H1 (cell line): Measurements from ENCODE around the gene HPS5. TPM values are rescaled to one million over a fixed set of nuclear protein-coding genes. Genes with fewer than 3 reads are reported as not detected.

Experiments
- CTCF ChIA-PET: fragments of 300-600 bp; sonication (Branson Sonifier 250); formaldehyde crosslinking; loops from one replicate; lab custom pipeline; 2021; ENCODE audit not compliant: partially characterized antibody; lab: Charles Lee
- POLR2A ChIA-PET: fragments of 300-600 bp; sonication (Branson Sonifier 250); formaldehyde crosslinking; loops from one replicate; lab custom pipeline; 2021; ENCODE audit warnings: inconsistent platforms; ENCODE audit not compliant: partially characterized antibody; lab: Charles Lee
- DNase-seq, 2 experiments: peaks; one replicate each; pipeline versions ENCODE4 v3.0.0 to v3.0.0-alpha.2; 2010 to 2022; ENCODE audit warnings: low spot score in 2 of 2, low read depth in 1 of 2, mixed read lengths in 1 of 2
- FAIRE-seq: peaks from 2 replicates; lab custom pipeline; 2011; peaks lifted over from hg19 to GRCh38; lab: Jason Lieb, UNC
- H2AFZ ChIP-seq: 2 replicates; pipeline ENCODE4 v1.8.1; 2012; ENCODE audit warnings: low read length, inconsistent platforms
- H2AK5ac ChIP-seq: 2 replicates; pipeline ENCODE4 v1.6.1; 2013; ENCODE audit warnings: low read depth, low read length
- H2BK120ac ChIP-seq: replicated peaks from 2 replicates; pipeline ENCODE3; 2013; ENCODE audit warnings: low read depth, low read length, inconsistent platforms
- H2BK12ac ChIP-seq: 2 replicates; pipeline ENCODE4 v1.6.1; 2013; ENCODE audit warnings: low read depth, low read length
- H2BK15ac ChIP-seq: 2 replicates; pipeline ENCODE4 v1.6.1; 2013; ENCODE audit warnings: low read length
- H2BK20ac ChIP-seq: 2 replicates; pipeline ENCODE4 v1.6.1; 2013; ENCODE audit warnings: low read length
- H2BK5ac ChIP-seq: 2 replicates; pipeline ENCODE4 v1.6.1; 2013; ENCODE audit warnings: low read depth, low read length
- H3K14ac ChIP-seq: 2 replicates; pipeline ENCODE4 v1.6.1; 2013; ENCODE audit warnings: inconsistent platforms; ENCODE audit not compliant: insufficient read length
- H3K18ac ChIP-seq: 2 replicates; pipeline ENCODE4 v1.6.1; 2013; ENCODE audit warnings: low read length; ENCODE audit errors: extremely low read depth
- H3K23ac ChIP-seq: 2 replicates; pipeline ENCODE4 v1.6.1; 2013; ENCODE audit warnings: inconsistent platforms; ENCODE audit not compliant: insufficient read length
- H3K23me2 ChIP-seq: 2 replicates; pipeline ENCODE4 v1.6.1; 2013; ENCODE audit warnings: low read depth, low read length
- H3K27ac ChIP-seq: 2 replicates; pipeline ENCODE4 v1.6.1; 2011; ENCODE audit warnings: low read depth, low read length, inconsistent platforms
- H3K27me3 ChIP-seq, 4 experiments: replicated peaks in 1 of 4; 1 replicate in 1 of 4; 2 replicates in 3 of 4; pipeline versions ENCODE4 v1.6.1 to v1.8.1; 2011 to 2013; ENCODE audit warnings: low read length in 3 of 4, mild to moderate bottlenecking in 3 of 4, inconsistent platforms in 2 of 4, mixed read lengths in 2 of 4, moderate library complexity in 1 of 4; ENCODE audit not compliant: control insufficient read depth in 3 of 4, insufficient read depth in 3 of 4; ENCODE audit errors: extremely low read depth in 1 of 4
- H3K36me3 ChIP-seq, 4 experiments: 2 replicates each; pipeline versions ENCODE4 v1.6.1 to v1.8.1; 2011 to 2013; ENCODE audit warnings: mild to moderate bottlenecking in 4 of 4, low read length in 3 of 4, moderate library complexity in 2 of 4, control low read depth in 1 of 4, inconsistent platforms in 1 of 4; ENCODE audit not compliant: insufficient read depth in 4 of 4, control insufficient read depth in 2 of 4
- H3K4ac ChIP-seq: replicated peaks from 2 replicates; pipeline ENCODE3; 2013; ENCODE audit warnings: low read length, low read depth, mixed read lengths, inconsistent platforms; ENCODE audit not compliant: insufficient read length
- H3K4me1 ChIP-seq, 4 experiments: replicated peaks in 1 of 4; 1 replicate in 1 of 4; 2 replicates in 3 of 4; pipeline versions ENCODE4 v1.6.1 to v1.8.1; 2011 to 2013; ENCODE audit warnings: low read length in 3 of 4, inconsistent platforms in 2 of 4, mixed read lengths in 1 of 4; ENCODE audit not compliant: insufficient read depth in 4 of 4, control insufficient read depth in 3 of 4
- H3K4me2 ChIP-seq, 2 experiments: 2 replicates each; pipeline versions ENCODE4 v1.6.1 to v1.8.1; 2011 to 2013; ENCODE audit warnings: low read depth in 2 of 2, low read length in 2 of 2, control low read depth in 1 of 2, inconsistent platforms in 1 of 2, mild to moderate bottlenecking in 1 of 2; ENCODE audit not compliant: insufficient read depth in 1 of 2
- H3K4me3 ChIP-seq, 4 experiments: fragments of 200-600, 300-600 bp in 1 of 4; sonication (generic), shearing (Covaris generic), sonication (Bioruptor Twin) in 1 of 4; 2 replicates each; pipeline versions ENCODE4 v1.5.1 to v1.8.1; 2011 to 2016; ENCODE audit warnings: low read length in 4 of 4, low read depth in 3 of 4, control low read depth in 2 of 4, inconsistent platforms in 2 of 4, mild to moderate bottlenecking in 2 of 4, mixed read lengths in 1 of 4, moderate library complexity in 1 of 4; ENCODE audit not compliant: insufficient read depth in 2 of 4; ENCODE audit errors: extremely low read depth in 1 of 4
- H3K56ac ChIP-seq: replicated peaks from 2 replicates; pipeline ENCODE3; 2013; ENCODE audit warnings: low read depth, mild to moderate bottlenecking, mixed read lengths, low read length, inconsistent platforms; ENCODE audit not compliant: insufficient read length
- H3K79me1 ChIP-seq: 2 replicates; pipeline ENCODE4 v1.6.1; 2013; ENCODE audit warnings: low read depth, low read length, control low read depth
- H3K79me2 ChIP-seq, 2 experiments: 2 replicates each; pipeline versions ENCODE4 v1.6.1 to v1.8.1; 2012 to 2013; ENCODE audit warnings: low read length in 2 of 2, mild to moderate bottlenecking in 2 of 2, inconsistent platforms in 1 of 2; ENCODE audit not compliant: insufficient read depth in 2 of 2, control insufficient read depth in 1 of 2
- H3K9ac ChIP-seq, 4 experiments: replicated peaks in 1 of 4; 1 replicate in 1 of 4; 2 replicates in 3 of 4; pipeline versions ENCODE4 v1.6.1 to v1.8.1; 2011 to 2013; ENCODE audit warnings: low read depth in 3 of 4, low read length in 3 of 4, control low read depth in 2 of 4, mild to moderate bottlenecking in 2 of 4, moderate library complexity in 2 of 4, inconsistent platforms in 1 of 4; ENCODE audit errors: extremely low read depth in 1 of 4
- H3K9me3 ChIP-seq, 2 experiments: 2 replicates each; pipeline versions ENCODE4 v1.6.1 to v1.8.1; 2012 to 2013; ENCODE audit warnings: mild to moderate bottlenecking in 2 of 2, moderate library complexity in 2 of 2, control low read depth in 1 of 2, inconsistent platforms in 1 of 2, low read depth in 1 of 2, low read length in 1 of 2, mixed read lengths in 1 of 2; ENCODE audit not compliant: insufficient read depth in 2 of 2
- H4K20me1 ChIP-seq, 2 experiments: replicated peaks in 1 of 2; 2 replicates each; pipeline versions ENCODE3 to v1.8.1; 2011 to 2013; ENCODE audit warnings: inconsistent platforms in 2 of 2, low read length in 2 of 2, mild to moderate bottlenecking in 1 of 2; ENCODE audit not compliant: insufficient read depth in 2 of 2, control insufficient read depth in 1 of 2
- H4K5ac ChIP-seq: 2 replicates; pipeline ENCODE4 v1.6.1; 2013; ENCODE audit warnings: low read length, low read depth, mixed read lengths, inconsistent platforms; ENCODE audit not compliant: insufficient read length
- H4K8ac ChIP-seq: 2 replicates; pipeline ENCODE4 v1.8.0; 2013; ENCODE audit warnings: mild to moderate bottlenecking, moderate library complexity, low read length, inconsistent platforms; ENCODE audit not compliant: insufficient read depth; ENCODE audit errors: extremely low read depth
- H4K91ac ChIP-seq: replicated peaks from 2 replicates; pipeline ENCODE3; 2013; ENCODE audit warnings: low read length, mixed read lengths, inconsistent platforms; ENCODE audit not compliant: insufficient read length
- BCL11A ChIP-seq, 2 experiments: IDR thresholded peaks; one replicate each; pipeline ENCODE4 v1.6.1; 2011; ENCODE audit warnings: low read depth in 2 of 2, low read length in 2 of 2, mild to moderate bottlenecking in 2 of 2
- KDM5A ChIP-seq: fragments of 200-600 bp; IDR thresholded peaks from 2 replicates; pipeline ENCODE4 v1.7.1; 2012; ENCODE audit warnings: mild to moderate bottlenecking, low read length, inconsistent platforms, mixed read lengths
- PHF8 ChIP-seq: fragments of 200-600 bp; sonication (generic); conservative IDR thresholded peaks from 2 replicates; pipeline ENCODE4 v1.7.1; 2012; ENCODE audit warnings: low read depth, mild to moderate bottlenecking, inconsistent platforms, low read length, moderate library complexity
- SUZ12 ChIP-seq: fragments of 200-600 bp; sonication (generic); IDR thresholded peaks from 2 replicates; pipeline ENCODE4 v1.6.1; 2012; ENCODE audit warnings: mild to moderate bottlenecking, inconsistent platforms, low read length, moderate library complexity, mixed read lengths
- TAF1 ChIP-seq: IDR thresholded peaks from 2 replicates; pipeline ENCODE4 v1.6.1; 2011; ENCODE audit warnings: mild to moderate bottlenecking, low read depth, low read length
- TEAD4 ChIP-seq: IDR thresholded peaks from 2 replicates; pipeline ENCODE4 v1.6.1; 2012; ENCODE audit warnings: low read depth, low read length, inconsistent platforms, mixed read lengths
- WGBS, 2 experiments: shearing (Covaris generic) in 1 of 2; methylation state at CpG; one replicate each; pipeline versions ENCODE4 v1.1.6 to v1.1.7; 2013 to 2015; ENCODE audit warnings: low lambda C conversion rate in 2 of 2, mixed read lengths in 2 of 2, inconsistent platforms in 1 of 2, low coverage in 1 of 2, missing lambda C conversion rate in 1 of 2; ENCODE audit not compliant: insufficient replicate concordance in 2 of 2, insufficient coverage in 1 of 2, insufficient read length in 1 of 2; ENCODE audit errors: extremely low coverage in 1 of 2, missing lambda C conversion rate in 1 of 2; 5-methylcytosine and 5-hydroxymethylcytosine counted together
- polyA plus RNA-seq, 7 experiments: library from polyadenylated mRNA; depleted of rRNA in 3 of 7; stranded (reverse) in 5 of 7; unstranded in 2 of 7; fragments of >200 nt in 5 of 7; fragments of 200-250 nt in 2 of 7; gene quantifications; 1 replicate in 5 of 7; 2 replicates in 1 of 7; 4 replicates in 1 of 7; pipeline versions ENCODE4 v1.2.1 to v1.2.3, GENCODE V29; 2011 to 2013; ENCODE audit warnings: missing spikeins in 2 of 7, mixed read lengths in 2 of 7
- total RNA-seq: library from RNA; stranded (reverse); fragmentation: NEBNext Ultra II Directional; extraction: Animal tissue kit (Norgen Biotek cat#: 25700); gene quantifications from 2 replicates; pipeline ENCODE4 v1.2.1, GENCODE V29; 2021

The HPS5 gene
- total and polyA plus RNA-seq, 2 of the 8 experiments (the other 6 are each of a cell fraction or from before 2014, with no cell fraction given): 5.0 to 18.5 TPM

DNA sequence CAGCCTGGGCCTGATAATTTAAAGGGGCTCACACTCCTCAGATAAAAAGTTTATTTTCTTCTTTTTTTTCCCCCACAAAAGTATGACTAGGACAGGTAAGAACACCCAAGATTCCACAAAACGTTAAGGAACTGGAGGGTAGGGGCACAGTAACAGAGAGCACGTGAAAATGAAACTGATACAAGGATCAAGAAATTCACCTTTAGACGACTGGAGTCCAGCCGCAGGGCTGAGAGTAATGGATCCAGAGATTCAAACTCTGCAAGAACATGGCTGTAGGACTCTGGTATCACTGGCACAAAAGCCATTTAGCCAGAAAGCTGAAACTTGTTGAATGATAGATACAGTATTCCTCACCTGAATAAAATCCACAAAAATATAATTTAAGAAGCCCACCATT lies 4.4 kb downstream of the HPS5 start:
- 96% methylated on average over 4 of the region's 4 CpGs; no CpG with 5 or more reads in 1 of the 2 experiments for WGBS, 2 experiments
- DNase-seq: no peak
- no peak for TF ChIP-seq SUZ12
- TF ChIP-seq PHF8: no peak
- no peak for TF ChIP-seq KDM5A
- no peak for TF ChIP-seq BCL11A (IDR thresholded peaks at IDR 0.05; ENCODE audit: low read depth in 2 of 2, low read length in 2 of 2)
- no peak for TF ChIP-seq TAF1
- TF ChIP-seq TEAD4: no peak

More for the DNA sequence above, 4.4 kb downstream of the HPS5 start:
- ChIA-PET CTCF (no interaction called here), POLR2A (no interaction called here)
- Histone ChIP-seq H2BK20ac (no peak overlapping the region), H2BK5ac (no peak overlapping the region), H2BK120ac (no peak overlapping the region), H4K20me1 (peaks cover 0 to 2% of the 10 kb centered on the region in 2 experiments), H3K79me2 (peaks cover 8 to 72% of the 10 kb centered on the region in 2 experiments; a peak in 3 of 4 replicates), H3K18ac (no peak overlapping the region), H3K79me1 (peaks cover 11% of the 10 kb centered on the region; the same call in 1 of the 2 replicates), H3K23me2 (peaks cover 8% of the 10 kb centered on the region), H2AK5ac (no peak overlapping the region), H4K91ac (no peak overlapping the region), H2BK15ac (no peak overlapping the region), H3K56ac (no peak overlapping the region), H2BK12ac (no peak overlapping the region), H3K27me3 (no peaks in the 10 kb centered on the region), H3K4ac (no peak overlapping the region), H4K8ac (no peak overlapping the region), H3K27ac (no peak overlapping the region), H3K23ac (no peak overlapping the region), H3K36me3 (peaks cover 0 to 3% (median 0%) of the 10 kb centered on the region in 4 experiments; a peak in 2 of 8 replicates), H3K4me2 (no peak overlapping the region), H3K9me3 (no peaks in the 10 kb centered on the region), H4K5ac (no peak overlapping the region), H3K14ac (no peak overlapping the region), H2AFZ (no peak overlapping the region), H3K4me1 (no peaks in the 10 kb centered on the region), H3K4me3 (no peak overlapping the region), H3K9ac (no peak overlapping the region)
- FAIRE-seq: no peak
